IPS-NIHi11 (cell line): ENCODE data around the gene TAF7.
"Not testable (repeated sequence)": the region's sequence is repeated elsewhere in the genome, so short reads cannot be mapped to it uniquely, and the experiment has no call there.

ENCODE experiments used
- DNase-seq: peaks from one replicate; pipeline ENCODE4 v3.0.0; 2012; ENCODE audit warnings: mixed read lengths, low spot score

Gene TAF7

GRCh38 chr5:141320225-141321169, at the start of gene TAF7:
Gene TAF7 (minus strand): TSS chr5:141320784. CDS start chr5:141320044, 740 bp downstream.
- DNase-seq, result peak; percentile 92

DNA sequence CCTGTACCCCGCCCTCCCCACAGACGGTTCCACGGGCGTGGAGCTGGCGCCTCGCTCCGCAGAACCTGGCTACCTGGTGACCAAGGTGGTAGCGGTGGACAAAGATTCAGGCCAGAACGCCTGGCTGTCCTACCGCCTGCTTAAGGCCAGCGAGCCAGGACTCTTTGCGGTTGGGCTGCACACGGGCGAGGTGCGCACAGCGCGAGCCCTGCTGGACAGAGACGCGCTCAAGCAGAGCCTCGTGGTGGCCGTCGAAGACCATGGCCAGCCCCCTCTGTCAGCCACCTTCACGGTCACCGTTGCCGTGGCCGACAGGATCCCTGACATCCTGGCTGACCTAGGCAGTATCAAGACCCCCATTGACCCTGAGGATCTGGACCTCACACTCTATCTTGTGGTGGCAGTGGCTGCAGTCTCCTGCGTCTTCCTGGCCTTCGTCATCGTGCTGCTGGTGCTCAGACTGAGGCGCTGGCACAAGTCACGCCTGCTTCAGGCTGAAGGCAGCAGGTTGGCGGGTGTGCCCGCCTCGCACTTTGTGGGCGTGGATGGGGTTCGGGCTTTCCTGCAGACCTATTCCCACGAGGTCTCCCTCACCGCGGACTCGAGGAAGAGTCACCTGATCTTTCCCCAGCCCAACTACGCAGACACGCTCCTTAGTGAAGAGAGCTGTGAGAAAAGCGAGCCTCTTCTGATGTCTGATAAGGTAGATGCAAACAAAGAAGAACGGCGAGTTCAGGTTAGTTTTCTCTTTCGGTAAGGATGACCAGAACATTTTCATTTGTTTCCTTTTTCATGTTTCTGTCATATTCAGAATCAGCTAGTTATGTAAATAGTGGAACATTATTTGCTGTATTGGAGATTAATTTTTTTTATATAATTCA, 45.7 kb upstream of the TAF7 start:
- DNase-seq, result no peak

DNA sequence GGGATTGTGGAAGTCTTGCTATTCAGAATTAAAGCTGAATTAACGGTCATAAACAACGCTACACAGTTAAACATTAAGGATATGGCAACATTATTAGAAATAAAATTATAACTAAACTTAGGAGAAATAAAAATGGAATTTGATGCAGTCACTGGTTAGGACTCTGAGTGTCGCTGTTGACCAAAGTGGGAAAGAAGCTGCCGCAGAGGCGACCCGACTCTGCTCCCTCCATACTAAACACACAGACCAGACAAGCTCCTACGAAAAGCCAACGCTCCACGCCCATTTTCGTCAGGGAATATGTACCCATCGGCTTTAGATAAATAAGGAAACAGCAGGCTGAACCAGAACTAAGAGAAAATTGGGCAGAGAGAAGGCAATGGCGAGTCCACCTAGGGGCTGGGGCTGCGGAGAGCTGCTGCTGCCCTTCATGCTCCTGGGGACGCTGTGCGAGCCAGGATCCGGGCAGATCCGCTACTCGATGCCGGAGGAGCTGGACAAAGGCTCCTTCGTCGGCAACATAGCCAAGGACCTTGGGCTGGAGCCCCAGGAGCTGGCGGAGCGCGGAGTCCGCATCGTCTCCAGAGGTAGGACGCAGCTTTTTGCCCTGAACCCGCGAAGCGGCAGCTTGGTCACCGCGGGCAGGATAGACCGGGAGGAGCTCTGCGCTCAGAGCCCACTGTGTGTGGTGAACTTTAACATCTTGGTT, 43.5 kb upstream of the TAF7 start, which contains the start of gene PCDHGA5:
Gene PCDHGA5 (plus strand): TSS at position 211 of the 709 bp plus-strand sequence. CDS start 169 bp downstream, at position 380.
- DNase-seq, result no peak

GRCh38 chr5:141362719-141363118, 42.1 kb upstream of the TAF7 start:
- no peak for DNase-seq

DNA sequence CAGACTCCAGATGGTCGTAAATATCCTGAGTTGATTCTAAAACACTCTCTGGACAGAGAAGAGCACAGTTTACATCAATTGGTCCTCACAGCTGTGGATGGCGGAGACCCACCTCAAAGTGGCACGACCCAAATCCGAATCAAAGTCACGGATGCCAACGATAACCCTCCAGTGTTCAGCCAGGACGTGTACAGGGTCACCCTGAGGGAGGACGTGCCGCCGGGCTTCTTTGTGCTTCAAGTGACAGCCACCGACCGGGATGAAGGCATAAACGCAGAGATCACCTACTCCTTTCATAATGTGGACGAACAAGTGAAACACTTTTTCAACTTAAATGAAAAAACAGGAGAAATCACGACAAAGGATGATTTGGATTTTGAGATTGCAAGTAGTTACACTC, 40.1 kb upstream of the TAF7 start:
- DNase-seq, result no peak

GRCh38 chr5:141359790-141360426, 39.3 kb upstream of the TAF7 start, which contains the start of gene PCDHGB2:
Gene PCDHGB2 (plus strand): TSS chr5:141359994. CDS start chr5:141360136, 142 bp downstream.
- DNase-seq, result peak; percentile 41

DNA sequence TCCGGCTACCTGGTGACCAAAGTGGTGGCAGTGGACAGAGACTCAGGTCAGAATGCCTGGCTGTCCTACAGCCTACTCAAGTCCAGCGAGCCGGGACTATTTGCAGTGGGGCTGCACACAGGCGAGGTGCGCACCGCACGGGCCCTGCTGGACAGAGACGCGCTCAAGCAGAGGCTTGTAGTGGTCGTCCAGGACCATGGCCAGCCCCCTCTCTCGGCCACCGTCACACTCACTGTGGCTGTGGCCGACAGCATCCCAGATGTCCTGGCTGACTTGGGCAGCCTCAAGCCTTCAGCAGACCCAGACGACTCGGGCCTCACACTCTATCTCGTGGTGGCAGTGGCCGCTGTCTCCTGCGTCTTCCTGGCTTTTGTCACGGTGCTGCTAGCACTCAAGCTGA, 36.4 kb upstream of the TAF7 start:
- DNase-seq, result no peak

DNA sequence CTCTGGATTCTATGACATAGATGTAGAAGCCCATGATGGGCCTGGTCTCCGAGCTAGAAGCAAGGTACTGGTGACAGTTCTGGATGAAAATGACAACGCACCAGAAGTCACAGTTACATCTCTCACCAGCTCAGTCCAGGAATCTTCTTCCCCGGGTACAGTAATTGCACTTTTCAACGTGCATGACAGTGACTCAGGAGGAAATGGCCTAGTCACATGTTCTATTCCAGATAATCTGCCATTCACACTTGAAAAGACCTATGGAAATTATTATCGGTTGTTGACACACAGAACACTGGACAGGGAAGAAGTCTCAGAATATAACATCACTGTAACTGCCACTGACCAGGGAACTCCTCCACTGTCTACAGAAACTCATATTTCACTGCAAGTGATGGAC, 35.5 kb upstream of the TAF7 start:
- DNase-seq, result no peak

GRCh38 chr5:141355641-141356040, 35.1 kb upstream of the TAF7 start:
- DNase-seq, result no peak

GRCh38 chr5:141354900-141355469, 34.4 kb upstream of the TAF7 start, which contains the start of gene PCDHGA4:
Gene PCDHGA4 (plus strand): TSS chr5:141355021. CDS start chr5:141355108, 87 bp downstream.
- DNase-seq, result no peak

GRCh38 chr5:141351591-141351990, 31.0 kb upstream of the TAF7 start:
- no peak for DNase-seq

- peak; percentile 75 for DNase-seq
Measured at GRCh38 chr5:141349917-141350619, 29.5 kb upstream of the TAF7 start, which contains the start of gene PCDHGB1. Gene PCDHGB1 (plus strand): TSS chr5:141350099. CDS start chr5:141350261, 162 bp downstream.

- DNase-seq, result not testable (repeated sequence)
Measured at GRCh38 chr5:141346017-141346416, 25.4 kb upstream of the TAF7 start.

GRCh38 chr5:141345327-141345726, 24.7 kb upstream of the TAF7 start:
- no peak for DNase-seq

DNA sequence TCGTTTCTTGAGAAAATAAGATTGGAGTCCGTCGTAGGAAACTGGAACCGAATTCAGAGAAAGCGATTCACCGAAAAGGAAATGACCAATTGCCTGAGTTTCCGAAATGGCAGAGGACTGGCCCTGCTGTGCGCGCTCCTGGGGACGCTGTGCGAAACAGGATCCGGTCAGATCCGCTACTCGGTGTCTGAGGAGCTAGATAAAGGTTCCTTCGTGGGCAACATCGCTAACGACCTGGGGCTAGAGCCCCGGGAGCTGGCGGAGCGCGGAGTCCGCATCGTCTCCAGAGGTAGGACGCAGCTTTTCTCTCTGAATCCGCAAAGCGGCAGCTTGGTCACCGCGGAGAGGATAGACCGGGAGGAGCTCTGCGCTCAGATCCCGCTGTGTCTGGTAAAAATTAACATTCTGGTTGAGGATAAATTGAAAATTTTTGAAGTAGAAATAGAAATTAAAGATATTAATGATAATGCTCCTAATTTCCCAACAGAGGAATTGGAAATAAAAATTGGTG, 23.4 kb upstream of the TAF7 start:
- no peak for DNase-seq

GRCh38 chr5:141343242-141343952, 22.8 kb upstream of the TAF7 start, which contains the start of gene PCDHGA3:
Gene PCDHGA3 (plus strand): TSS chr5:141343829. CDS start chr5:141344034, 205 bp downstream.
- DNase-seq, result peak; percentile 43

- no peak for DNase-seq
Measured at GRCh38 chr5:141342773-141343172, 22.2 kb upstream of the TAF7 start.

GRCh38 chr5:141340781-141341354, 20.3 kb upstream of the TAF7 start:
- not testable (repeated sequence) for DNase-seq
